ENCODE results near the gene LPP.

Gene LPP

DNA sequence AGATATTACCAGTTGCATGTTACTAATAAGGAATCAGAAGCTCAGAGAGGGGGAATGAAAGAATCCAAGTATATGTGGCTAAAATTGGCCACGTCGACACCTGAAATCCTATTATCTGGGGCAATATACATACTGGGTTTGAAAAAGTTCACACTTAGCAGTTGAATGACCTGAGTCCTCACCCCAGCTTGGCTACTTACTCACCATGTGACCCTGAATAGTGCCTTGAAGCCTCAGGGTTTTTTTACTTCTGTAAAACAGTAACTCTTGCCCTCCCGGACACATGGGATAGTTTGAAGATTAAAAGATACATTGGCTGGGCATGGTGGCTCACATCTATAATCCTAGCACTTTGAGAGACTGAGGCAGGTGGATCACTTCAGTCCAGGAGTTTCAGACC, 675.6 kb downstream of the LPP start:
- no peak for DNase-seq (ENCODE audit: low read depth)

DNA sequence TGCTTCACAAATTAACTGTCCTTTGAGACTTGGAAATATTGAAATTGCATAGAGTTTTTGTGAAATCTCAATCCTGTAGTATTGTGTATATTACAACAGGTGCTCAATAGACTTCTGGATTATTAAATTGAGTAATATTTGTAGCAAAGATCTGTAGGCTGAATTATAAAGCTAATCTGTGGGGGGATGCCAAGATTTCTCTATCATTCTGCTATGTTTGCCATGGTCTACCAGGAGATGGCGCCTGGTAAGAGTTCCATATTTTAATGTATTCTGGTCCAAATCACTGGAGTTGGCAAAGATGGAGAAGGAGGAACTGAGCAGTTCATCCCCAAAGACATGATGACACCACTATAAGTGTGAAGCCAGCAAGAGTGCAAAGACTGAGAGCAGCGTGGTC, 676.9 kb downstream of the LPP start:
- no peak for DNase-seq (ENCODE audit: low read depth)

DNA sequence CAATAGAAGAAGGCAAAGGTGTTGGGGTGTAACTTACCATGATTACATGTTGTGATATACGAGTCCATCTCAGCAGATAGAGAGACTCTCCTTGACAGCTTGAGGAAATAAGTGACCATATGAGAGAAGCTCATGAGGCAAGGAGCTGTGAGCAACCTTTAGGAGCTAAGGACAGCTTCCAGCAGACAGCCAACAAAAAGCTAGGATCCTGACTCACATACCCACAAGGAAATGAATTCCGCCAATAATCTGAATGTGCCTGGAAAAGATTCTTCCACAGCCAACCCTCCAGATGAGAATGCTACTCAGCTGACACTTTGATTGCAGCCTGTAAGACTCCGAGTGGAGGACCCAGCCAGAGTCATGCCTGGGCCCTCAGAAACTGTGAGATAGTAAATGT, 678.2 kb downstream of the LPP start:
- no peak for DNase-seq (ENCODE audit: low read depth)

DNA sequence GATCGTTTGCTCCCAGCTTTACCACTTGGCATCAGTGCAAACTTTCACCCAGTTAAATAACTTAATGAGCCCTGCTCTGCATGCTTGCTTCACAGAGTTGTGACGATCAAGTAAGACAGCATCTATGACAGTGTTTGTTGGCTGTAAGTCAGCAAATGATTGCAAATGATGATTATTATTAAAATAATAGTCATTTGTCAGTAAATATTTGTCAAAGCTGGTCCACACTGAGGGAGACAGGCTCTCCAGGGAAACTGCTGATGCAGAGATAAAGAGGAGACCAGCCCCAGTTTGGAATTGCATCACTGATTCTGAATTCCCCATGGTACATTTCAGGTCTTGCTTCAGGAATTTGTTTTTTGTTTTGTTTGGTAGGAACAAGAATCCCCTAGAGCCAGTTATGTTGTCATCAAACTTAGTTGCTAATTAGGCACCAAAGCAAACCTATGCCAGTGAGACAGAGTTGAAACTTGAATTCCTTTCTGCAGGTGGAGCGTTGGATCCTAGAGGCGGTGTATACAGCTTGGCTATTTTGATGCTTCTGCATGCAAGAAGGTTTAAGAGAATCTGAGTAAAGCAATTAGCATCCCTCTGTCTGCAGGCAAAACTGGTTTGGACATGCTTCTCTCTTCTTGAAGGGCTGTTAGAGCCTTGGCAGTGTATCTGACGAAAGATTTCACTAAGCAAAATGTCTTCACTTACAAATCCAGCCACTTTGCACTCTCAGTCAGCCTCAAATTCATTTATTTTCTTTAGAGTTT, 679.2 kb downstream of the LPP start:
- DNase-seq (ENCODE audit: low read depth) = no peak

DNA sequence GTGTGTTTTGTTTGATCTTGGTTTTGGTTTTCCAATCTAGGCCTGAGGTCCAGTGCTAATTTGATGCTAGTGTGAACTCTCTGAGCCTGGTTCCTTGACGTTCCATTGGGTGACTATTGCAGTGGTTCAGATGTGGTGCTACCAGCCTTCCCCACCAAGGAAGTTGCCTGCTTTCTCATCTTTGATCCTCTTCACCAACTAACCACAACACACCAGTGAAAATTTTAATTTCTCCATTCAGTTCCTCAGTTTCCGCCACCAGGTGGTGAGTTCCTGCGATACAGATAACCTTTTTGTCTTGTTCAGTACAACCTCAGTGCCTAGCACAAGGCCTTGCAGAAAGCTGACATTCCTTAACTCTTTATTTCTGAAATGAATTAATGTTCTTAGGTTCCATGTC, 680.4 kb downstream of the LPP start:
- no peak for DNase-seq (ENCODE audit: low read depth)

DNA sequence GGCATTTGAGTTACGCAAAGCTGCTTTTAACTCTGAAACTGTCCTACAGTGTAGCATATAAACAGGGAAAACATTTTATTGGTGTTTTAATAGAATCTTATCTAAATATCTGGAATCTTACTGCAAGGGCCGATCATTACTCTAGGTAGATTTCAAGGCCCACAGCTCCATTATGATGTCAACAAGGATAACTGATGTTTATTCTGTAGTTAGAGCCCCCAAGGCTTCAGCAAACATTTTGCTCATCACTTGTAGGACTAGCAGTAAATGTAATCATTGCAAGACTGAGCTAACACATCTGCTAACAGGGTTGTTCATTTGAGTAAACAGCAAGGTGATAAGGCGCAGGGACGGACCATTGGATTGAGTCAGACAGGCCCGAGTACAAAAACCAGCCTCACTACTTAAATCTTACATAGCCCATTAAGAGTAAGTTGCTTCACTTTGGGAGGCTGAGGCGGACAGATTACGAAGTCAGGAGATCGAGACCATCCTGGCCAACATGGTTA, 685.3 kb downstream of the LPP start:
- no peak for DNase-seq (ENCODE audit: low read depth)

DNA sequence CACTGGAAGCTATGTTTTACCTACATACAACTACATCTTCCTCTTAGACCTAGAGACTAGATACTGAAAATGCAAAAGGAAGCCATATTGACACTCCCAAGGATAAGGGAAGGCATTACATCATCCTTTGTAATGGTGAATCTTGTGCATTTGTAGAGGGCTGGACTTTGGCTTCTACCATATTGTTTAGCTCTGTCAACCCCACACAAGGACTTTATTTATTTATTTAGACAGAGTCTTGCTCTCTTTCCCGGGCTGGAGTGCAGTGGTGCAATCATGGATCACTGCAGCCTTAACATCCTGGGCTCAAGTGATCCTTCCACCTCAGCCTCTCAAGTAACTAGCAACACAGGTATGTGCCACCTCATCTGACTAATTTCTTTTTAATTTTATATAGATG, 686.3 kb downstream of the LPP start:
- DNase-seq (ENCODE audit: low read depth) = no peak

DNA sequence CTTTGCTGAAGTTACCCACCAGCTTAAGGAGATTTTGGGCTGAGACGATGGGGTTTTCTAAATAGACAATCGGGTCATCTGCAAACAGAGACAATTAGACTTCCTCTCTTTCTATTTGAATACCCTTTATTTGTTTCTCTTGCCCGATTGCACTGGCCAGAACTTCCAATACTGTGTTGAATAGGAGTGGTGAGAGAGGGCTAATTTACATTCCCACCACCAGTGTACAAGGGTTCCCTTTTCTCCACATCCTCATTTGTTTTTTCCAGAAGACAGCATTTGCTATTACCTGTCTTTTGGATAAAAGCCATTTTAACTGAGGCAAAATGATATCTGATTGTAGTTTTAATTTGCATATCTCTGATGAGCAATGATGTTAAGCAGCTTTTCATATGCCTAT, 687.9 kb downstream of the LPP start:
- DNase-seq (ENCODE audit: low read depth) = no peak

DNA sequence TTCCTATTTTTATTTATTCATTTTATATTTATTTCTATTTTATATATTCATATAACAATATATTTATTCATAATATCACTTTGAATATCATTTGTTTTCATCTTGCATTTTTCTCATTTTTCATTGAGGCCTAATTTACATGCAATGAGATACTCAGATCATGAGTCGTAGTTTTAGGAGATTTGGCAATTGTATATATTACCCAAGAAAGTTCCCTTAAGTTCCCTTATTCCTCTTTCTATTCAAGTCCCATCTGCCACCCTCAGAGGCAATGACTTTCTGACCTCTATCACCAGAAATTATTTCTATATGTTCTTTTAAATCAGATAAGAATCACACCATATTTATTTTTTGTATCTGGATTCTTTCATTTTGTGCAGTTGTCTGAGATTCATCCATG, 688.7 kb downstream of the LPP start:
- DNase-seq (ENCODE audit: low read depth) = peak; percentile 3

DNA sequence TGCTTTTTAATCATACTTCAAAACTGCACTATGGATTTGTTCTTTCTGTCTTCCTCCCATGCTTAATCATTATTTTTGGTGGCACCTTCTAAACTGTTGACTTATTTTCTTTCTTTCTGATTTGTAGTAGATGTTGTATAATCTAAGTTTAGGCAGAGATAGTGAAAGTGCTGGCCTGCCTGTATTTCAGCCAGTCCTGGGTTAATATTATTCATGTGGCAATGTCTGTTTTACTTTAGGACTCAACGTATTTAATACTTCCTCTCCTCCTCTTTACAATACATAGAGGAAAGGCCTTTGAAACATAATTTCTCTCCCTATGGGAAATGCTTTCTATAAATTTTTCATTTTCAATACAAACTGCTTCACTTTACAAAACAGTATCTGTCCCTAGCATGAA, 690.1 kb downstream of the LPP start:
- no peak for DNase-seq (ENCODE audit: low read depth)

DNA sequence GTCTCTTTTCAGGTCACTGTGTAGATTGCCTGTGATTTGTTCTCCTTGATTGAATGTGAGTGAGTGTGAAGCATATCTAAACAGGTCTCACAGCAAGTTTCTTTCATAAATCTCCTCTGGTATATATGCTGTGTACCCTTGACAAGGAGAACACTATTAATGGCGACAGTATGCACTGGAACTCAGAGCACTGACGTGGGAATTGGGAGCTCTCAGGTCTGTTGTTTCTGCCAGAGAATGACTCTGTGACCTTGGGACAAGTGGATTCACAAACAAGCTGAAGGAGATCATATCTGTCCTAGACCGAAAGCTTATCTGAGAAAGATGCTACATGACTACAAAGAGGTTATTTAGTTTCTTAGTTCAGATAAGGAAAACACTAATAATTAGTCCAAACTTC, 691.6 kb downstream of the LPP start:
- no peak for DNase-seq (ENCODE audit: low read depth)

DNA sequence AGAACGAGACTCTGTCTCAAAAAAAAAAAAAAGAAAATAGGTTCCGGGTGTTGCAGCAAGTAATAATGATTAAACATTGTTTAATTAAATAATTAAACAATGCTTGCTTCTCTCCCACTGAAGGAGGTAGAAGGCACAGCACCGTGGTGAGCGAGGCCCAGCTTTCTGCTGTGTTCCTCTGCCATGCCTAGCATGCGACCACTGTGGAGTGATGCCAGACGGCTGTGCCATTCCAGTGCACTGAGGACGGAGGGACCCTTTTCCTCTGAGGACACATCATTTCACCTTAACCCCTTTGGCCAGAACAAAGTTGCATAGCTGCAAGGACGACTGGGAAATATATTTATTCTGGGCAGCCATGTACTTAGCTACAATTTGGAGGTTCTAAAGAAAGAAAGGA, 695.0 kb downstream of the LPP start:
- no peak for DNase-seq (ENCODE audit: low read depth)

DNA sequence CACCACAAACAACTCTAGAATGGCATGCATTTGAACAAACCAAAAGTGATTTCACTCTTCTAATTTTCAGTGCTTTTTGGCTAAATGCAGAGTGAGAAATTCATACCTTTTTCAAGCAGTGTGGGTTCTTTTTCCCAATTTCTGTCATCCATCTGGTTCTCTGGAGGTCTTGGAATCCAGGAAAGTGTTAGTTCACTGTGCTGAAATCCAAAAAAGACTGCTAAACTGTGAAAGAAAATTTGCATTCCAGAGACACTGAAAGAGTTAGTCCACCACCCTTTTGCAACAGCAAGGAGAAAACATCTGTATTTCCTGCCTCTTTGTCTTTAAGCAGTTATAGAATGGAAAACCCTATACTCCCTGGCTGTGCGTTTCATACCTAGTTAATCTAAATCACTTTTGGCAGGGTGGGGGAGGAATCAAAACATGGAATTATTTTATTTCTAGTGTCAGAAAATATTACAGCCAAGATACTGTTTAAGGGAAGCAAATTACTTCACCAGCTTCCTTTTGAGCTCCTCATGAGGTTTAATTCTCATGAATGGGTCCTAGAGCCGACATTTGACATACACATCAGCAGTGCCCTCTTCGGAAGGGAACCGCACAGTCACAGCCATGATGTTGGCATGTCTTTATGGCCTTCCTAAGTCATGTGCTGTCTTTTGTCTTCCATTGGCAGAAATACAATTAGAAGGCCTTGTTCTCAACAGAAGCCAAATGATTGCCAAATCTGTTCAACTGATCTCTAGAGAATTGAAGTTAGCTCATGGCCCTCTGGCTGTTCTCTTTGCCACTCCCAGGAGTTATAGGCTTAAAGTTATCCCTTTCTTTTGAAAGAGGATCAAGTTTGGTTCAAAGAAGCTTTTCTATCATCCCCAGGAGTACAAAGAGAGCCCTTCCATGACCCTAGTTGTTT, 700.2 kb downstream of the LPP start:
- DNase-seq (ENCODE audit: low read depth) = no peak

DNA sequence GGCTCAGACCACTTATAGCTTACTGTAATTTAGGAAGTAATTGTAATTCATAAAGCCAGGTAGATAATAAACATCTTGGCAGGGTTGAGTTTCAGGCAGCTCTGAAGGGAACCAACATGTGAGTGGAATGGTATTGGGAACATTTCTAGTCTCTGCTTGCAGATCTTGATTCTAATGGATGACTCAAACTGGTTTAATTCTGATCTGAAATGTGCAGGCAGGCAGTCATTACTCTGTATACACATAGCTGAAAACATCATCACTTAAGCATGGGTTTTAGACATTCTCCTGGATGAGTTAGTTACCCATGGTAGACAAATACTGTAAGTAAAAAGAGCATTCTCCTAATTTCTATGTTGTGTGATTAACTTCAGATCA, 700.8 kb downstream of the LPP start:
- DNase-seq (ENCODE audit: low read depth) = no peak

DNA sequence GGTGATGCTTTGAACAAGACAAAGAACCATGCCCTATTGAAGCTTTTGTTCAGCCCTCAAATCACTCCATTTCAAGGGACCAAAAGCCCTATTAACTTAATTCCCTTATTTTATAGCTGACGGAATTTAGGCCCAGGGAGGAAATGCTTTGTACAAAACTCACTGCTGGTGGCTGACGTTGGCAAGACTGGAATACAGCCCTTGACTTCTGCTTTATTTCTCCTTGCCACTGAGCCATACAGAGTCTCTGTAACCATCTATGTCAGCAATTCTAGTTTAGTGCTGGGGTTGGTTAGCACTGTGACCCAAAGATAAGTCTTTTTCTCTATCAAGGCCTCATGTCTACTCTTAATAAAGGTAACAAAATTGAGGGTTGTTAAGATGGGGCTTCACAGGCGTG, 701.7 kb downstream of the LPP start:
- DNase-seq (ENCODE audit: low read depth) = no peak

DNA sequence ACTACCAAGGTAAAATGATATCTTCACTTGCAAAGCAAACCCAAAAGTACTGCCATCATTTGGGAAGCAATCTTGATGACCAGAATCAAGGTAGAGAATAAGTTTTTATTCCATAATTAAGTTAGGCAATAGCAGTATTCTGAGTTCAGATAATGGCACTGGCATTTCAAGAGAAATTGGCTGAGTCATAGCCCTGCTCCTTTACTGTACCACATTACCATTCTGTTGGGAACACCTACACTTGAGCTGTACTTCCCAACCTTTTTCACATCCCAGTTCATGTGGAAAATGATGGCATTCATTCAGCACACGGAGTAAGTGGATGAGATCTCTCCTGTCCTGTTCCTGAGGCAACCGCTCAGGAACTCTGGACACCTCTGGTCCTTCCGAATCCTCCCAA, 706.2 kb downstream of the LPP start:
- no peak for DNase-seq (ENCODE audit: low read depth)

DNA sequence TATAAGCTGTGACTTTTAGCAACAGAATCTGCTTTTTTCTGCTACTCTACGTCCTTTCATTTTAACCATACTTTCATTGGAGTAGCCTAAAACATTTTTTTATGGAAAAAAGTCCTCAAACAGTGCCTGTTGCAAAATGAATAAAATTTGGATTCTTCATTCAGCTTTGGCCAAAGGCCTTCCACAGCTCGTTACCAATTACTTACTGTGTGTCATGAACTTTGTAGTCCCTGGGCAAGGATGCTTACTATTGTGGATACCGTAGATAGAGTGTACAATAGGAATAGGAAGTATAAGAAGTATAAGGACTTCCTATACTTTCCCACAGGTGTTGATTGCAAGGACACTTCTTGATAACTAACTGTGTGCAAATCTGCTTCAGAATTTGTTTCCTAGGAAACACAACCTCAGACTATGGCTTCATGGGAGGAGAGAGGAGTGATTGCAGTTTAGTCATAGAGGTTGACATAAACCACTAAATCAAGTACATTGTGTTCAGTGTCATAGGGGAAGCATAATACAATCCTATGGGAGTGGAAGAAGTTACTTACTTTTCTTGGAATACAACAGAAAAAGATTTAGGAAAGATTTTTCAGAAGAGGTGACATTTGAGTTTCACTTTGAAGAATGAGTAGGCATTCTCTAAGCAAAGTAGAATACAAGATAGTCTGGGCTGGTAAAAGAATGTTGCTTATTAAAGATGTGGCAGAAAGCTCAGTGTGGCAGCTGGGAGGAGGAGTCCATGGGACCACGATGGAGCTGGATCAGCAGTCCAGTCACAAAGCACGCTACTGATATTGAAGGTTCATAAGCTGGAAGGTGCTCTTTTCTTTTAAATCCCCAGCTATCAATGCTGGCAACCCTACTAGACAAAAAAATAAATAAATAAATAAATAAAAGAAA, 708.1 kb downstream of the LPP start:
- DNase-seq (ENCODE audit: low read depth) = no peak

DNA sequence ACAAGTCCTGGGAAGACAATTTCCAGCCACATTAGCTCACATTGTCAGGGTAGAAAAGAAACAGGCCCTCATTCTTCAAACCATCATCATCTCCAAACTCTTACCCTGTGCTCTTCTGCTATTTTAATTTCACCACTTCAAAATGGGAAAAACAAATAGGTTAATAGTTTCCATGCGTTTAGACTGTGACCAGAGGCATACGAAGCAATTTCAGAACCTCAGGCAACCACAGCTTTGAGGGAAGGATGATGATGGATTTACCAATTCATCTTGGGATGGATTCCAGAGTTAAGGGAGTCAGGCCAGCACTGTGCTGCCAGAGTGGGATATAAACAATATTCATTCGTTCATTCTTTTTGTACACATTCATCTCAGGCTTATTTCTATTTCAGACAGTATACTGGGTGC, 710.0 kb downstream of the LPP start:
- DNase-seq (ENCODE audit: low read depth) = no peak

DNA sequence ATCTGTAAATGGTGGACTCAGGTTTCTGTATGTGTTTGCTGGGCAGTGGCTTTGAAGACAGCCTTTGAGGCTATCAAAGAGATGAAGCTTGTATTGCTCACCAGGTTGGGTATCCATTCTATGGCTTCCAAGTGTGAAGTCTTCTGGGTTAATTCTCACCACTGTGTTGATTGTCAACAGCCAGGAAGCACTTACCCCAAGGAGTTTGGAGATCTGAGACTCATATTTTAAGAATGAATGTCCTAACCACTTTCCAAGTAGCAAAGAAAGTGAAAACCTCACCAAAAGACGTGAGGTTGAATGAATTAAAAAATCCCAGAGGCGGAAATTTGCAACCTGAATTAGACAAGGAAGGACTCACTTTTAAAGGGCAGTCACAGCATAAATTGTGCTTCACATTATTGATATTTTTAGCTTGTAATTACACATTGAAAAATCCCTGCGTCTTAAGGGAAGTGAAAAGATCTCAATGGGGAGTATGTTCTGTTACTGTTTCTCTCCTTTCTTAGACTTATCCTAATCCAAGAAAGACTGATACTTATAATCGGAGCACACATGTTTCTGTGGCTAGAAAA, 713.8 kb downstream of the LPP start:
- DNase-seq (ENCODE audit: low read depth) = no peak

DNA sequence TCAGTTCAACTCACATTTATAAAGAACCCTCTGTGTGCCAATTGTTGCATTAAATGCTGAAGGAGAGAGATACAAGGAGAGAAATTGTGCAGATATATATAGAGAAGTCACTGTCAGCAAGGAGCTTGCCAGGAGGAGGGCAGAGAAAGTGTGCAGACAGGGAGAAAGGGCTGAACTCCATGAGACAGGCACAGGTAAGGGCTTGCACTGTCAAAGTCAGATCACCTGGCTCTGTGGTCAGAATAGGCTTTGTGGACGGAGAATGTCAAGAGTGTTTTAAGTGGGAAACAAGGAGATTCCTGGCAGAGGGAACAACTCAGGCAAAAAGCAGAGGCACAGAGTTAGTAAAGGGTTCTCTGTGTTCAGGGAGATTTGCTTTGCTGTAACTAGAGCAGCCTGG, 714.8 kb downstream of the LPP start:
- no peak for DNase-seq (ENCODE audit: low read depth)

DNA sequence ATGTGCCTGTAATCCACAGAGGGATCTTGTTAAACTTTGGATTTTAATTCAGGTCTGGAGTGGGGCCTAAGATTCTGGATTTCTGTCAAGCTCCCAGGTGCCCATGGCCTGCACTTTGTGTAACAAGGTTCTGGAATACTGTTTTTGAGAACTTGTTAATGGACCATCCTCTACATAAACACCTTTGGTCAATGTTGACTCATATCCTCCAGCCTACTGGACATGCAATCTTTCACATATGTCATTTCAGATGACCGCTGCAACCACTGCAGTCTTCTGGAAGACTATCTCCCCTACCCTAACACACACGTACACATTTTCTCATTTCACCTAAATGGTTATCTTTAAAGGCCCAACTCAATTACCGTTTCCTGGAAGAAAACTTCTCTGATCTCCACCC, 715.7 kb downstream of the LPP start:
- DNase-seq (ENCODE audit: low read depth) = no peak

DNA sequence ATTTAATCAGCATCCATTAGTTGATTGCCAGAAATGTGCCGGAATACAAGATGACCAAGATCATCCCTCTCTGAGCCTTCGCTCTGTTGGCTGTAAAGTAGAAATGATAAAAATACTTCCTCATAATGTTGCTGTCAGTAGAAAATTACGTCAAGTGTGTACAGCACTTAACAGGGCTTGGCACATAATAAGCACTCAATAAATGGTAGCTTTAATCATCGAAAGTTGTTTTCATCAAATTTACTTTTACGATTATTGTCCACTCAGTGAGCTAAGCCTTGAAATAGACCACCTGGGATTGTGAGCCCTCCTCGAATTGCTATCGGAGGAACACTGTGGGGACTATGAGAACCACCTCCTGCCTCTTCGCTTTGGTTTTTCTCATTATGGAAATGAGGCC, 716.5 kb downstream of the LPP start:
- DNase-seq (ENCODE audit: low read depth) = no peak
